ENCODE measurements around the gene P2RX5.

Gene P2RX5

DNA sequence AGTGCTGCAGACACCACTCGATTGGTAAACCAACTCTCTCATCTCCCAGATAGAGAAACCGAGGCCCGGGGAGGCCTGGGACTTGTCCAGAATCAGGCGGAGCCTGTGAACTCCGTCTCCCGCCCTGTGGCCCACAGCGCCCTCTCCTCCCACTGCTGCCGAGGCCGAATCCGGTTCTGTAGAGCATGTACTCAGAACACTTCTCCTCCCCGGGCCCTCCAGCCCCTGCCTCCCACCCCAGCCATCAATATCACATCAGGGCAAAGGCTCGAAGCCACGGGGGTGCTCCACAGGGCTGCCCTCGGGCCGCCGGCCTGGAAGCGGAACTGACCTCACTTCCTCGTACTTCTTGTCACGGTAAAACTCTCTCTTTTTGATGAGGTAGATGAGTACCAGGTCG, 14.4 kb downstream of the P2RX5 start:
- DNase-seq (ENCODE audit: low read depth in 2 of 2, low spot score in 1 of 2), result no peak

DNA sequence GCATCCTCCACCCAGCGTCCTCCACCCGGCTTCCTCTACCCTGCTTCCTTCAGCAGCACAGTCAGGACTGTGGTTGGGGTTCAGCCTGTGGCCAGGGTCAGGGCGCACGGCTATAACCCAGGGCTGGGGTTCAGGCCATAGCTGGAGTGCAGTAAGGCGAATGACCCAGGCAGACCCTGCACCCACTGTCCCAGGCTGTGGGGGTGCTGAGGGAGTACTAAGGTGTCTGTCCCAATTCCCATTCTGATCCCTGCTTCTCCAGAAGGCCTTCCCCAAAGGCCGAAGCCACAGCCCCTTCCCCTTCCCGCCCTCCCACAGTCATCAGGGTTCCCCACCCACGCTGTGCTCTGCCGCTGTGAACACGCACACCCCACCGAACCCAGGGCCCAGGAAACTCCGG, 14.9 kb downstream of the P2RX5 start:
- no peak for DNase-seq (ENCODE audit: low read depth in 2 of 2, low spot score in 1 of 2)

- DNase-seq (ENCODE audit: low read depth in 2 of 2, low spot score in 1 of 2), result no peak
These were observed 16.3 kb downstream of the P2RX5 start for GRCh38 chr17:3679531-3680126.

DNA sequence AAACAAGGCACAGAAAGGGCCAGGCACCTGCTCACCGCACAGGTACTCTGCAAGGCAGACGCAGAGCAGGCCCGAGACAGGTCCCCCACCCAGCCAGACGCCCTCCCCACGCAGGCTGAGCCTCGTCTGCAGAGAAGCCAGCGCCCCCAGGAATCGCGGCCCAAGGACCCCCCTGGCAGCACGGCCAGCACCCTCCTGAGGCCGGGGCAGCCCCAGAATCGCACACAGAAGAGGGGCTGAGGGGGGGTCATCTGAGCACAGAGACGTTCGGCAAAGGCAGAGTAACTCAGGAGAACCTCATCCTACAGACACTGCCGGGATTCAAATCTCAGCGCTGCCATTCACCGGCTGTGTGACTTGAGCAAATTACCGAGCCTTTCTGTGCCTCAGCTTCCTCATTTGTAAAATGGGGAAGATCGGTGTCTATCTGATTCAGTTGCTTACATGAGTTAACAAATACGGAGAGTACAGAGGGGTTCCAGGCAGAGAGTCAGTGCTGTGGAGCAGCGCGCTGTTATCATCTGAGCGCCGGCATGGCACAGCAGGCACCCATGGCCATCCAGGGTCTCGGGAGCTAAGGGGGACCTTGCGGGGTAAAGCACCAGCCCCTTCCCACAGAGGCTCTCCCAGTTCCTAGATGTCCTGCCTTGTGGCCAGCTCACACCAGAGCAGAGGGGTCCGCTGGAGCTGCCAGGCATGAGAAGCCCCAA, 17.0 kb downstream of the P2RX5 start:
- DNase-seq (ENCODE audit: low read depth in 2 of 2, low spot score in 1 of 2), result no peak

DNA sequence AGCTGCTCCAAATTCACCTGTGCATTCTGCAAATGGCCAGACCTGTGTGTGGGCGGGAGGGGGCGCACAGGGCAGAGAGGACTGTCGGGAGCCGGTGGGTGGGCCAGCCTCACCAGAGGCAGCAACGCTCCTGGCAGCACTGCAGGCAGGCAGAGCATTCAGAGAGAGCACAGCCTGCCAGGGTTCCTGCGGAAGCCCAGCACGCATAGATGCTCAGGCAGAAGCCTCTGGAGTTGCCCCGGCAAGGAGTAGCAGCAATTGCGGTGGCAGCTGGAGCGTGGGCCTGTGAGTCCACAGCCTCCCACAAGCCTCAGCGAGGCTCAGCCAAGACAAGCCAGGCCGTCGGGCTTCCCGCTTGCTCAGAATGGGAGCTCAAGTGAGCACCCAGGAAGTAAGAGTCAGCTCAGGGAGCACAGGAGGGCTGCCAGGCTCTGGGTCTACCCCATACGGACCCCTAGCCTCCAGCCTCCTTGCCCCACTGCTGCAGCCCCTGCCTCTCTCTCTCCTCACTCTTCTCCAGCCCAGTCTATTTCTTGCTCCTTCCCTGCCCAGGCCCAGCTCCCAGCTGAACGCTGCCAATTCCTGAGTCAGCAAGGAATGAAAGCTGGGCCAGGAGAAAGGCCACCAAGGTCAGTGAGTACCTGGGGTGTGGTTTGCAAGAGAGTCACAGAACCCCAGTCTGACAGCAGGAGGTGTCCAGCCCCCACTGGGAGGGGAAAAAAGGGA, 17.7 kb downstream of the P2RX5 start:
- DNase-seq (ENCODE audit: low read depth in 2 of 2, low spot score in 1 of 2), result no peak

DNA sequence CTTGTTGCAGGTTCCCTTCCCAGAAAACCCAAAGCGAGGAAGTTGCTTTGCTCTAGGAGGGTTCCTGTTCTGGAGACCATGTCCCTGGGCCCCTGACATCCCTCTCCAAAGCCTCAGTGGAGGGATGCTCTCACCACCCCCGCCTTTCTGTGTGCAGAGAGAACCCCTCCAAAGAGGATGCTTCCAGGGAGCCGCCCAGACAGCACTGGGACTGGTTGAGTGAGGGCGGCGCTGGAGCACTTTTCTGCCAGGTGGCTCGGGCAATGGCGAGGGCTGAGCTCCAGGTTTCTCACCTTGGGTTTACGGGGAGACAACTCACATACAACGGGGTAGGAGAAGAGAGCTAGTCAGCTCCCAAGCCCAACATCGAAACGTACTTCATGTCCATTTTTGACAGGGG, 20.1 kb downstream of the P2RX5 start:
- DNase-seq (ENCODE audit: low read depth in 2 of 2, low spot score in 1 of 2), result no peak

DNA sequence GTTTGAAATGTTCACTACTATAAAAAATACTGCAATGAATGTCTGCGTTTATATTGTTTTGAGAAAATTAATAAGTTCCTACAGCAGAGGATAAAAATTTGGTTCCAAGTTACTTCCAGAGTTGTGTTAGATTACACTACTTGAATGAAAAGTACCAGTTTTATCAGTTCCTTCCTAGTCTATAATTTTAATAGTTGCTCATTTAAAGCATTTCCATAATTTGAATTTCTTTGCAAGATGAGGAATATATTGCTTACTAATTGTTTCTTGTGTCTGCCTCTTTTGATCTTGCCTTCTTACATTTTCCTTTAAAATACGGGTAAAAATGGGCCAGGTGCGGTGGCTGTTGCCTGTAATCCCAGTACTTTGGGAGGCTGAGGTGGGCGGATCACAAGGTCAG, 23.4 kb downstream of the P2RX5 start:
- DNase-seq (ENCODE audit: low read depth in 2 of 2, low spot score in 1 of 2), result no peak

GRCh38 chr17:3669548-3669947, 26.4 kb downstream of the P2RX5 start:
- DNase-seq (ENCODE audit: low read depth in 2 of 2, low spot score in 1 of 2), result no peak

DNA sequence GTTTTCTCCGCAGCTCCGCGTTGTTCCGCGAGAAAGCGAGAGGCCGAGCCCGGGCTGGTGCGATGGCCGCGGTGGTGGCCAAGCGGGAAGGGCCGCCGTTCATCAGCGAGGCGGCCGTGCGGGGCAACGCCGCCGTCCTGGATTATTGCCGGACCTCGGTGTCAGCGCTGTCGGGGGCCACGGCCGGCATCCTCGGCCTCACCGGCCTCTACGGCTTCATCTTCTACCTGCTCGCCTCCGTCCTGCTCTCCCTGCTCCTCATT, 26.9 kb downstream of the P2RX5 start:
- DNase-seq (ENCODE audit: low read depth in 2 of 2, low spot score in 1 of 2), result no peak

GRCh38 chr17:3668279-3669084, 27.5 kb downstream of the P2RX5 start, which contains the start of the genes EMC6 and TAX1BP3:
Gene EMC6, plus strand, starts transcription at chr17:3668812. Its CDS starts 335 bp downstream, at chr17:3669147.
Gene TAX1BP3, minus strand, starts transcription at chr17:3668578. Its CDS starts 52 bp downstream, at chr17:3668526.
- DNase-seq (ENCODE audit: low read depth in 2 of 2, low spot score in 1 of 2), result peak; percentile 96

- DNase-seq (ENCODE audit: low read depth in 2 of 2, low spot score in 1 of 2), result no peak
These were observed 28.3 kb downstream of the P2RX5 start for GRCh38 chr17:3667366-3668278.

DNA sequence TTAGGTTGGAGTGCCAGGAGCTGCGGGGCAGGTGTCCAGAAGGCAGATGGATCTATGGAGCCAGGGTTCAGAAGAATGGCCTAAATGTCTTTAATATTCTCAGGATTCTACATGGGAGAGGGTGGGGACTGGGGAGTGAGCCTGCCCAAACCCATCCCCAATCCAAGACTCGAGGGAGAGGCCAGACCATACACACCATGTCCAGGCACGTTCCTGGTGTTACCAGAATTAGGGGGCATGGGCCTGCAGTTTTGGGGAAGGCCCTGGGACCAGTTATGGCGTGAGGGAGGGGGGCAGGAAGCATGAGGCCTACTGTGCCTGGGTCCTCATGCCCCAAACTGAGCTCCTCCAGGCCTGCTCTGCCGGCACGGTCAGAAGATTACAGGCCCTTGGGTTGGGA, 29.4 kb downstream of the P2RX5 start:
- DNase-seq (ENCODE audit: low read depth in 2 of 2, low spot score in 1 of 2), result no peak

DNA sequence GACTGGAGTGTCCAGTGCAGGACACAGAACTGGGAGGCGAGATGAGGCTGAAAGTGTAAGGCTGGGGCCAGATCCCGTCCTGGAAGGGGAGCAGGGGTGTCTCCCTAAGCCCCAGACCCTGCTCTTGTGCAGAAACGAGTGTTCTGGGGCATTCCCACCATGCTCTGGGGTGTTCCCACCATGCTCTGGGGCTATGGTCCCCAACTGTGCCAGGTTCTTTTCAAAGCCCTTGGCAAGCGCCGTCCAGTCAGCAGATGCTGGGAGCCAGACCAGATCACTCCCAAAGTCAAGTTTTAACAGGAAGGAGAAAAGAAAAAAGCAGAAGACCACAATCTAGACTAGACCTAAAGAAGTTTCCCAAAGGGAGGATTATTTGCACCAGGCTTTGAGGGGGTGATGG, 30.1 kb downstream of the P2RX5 start:
- DNase-seq (ENCODE audit: low read depth in 2 of 2, low spot score in 1 of 2), result no peak

DNA sequence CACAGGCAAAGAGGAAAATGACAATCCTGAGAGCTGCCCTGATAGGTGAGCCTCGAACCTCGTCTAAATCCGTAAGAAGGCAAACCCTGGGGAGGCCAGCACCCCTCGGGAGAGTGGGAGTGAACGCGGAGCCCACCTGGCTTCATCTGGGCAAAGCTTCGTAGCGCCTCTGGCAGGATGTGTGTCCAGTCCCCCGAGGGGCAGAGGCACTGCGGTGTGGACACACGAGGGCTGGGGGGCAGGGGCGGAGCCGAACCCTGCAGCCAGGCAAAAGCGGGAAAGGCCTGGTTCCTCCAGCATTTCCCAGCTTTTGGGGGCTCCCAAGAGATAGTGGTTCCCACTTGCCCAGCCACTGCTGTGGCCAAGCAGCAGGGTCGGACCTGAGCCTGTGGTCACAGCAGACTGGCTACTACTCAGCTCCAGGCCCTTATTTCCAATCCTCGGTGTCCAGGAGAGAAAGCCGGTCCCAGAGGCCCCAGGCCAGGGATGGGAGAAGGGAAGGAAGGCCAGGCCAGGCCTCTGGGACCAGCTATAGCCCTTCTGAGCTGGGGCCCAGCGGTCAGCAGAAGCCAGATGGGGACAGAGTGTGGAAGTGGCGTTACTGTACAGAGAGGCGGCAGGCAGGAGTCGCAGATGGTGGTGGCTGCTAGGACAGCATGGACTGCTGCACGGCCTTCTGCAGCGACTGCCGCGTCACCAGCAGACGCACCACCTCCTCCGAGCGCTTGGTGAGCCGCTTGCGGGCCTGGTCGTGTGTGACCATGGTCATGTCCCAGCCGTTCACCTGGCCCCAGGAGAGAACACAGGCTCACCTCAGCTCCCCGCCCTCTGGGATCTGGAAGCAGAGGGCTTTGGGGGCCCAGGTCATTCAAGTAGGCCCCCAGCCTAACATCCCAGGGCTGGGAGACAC, 32.6 kb downstream of the P2RX5 start:
- no peak for DNase-seq (ENCODE audit: low read depth in 2 of 2, low spot score in 1 of 2)

GRCh38 chr17:3660311-3660891, 35.6 kb downstream of the P2RX5 start:
- no peak for DNase-seq (ENCODE audit: low read depth in 2 of 2, low spot score in 1 of 2)

GRCh38 chr17:3659541-3660111, 36.3 kb downstream of the P2RX5 start:
- DNase-seq (ENCODE audit: low read depth in 2 of 2, low spot score in 1 of 2), result no peak

- DNase-seq (ENCODE audit: low read depth in 2 of 2, low spot score in 1 of 2), result no peak
These were observed 37.0 kb downstream of the P2RX5 start for GRCh38 chr17:3658784-3659449.

All from stimulated activated CD8-positive, alpha-beta memory T cell treated with anti-CD3 and anti-CD28 coated beads, Interleukin-4, amount 100 ng/mL, for 4 hours (primary cell).